Type B pancreatic cell (in vitro differentiated cells): Measurements from ENCODE around the gene ACSL5. TPM values are rescaled to one million over a fixed set of nuclear protein-coding genes. Genes with fewer than 3 reads are reported as not detected.
"Not testable (repeated sequence)": the region's sequence is repeated elsewhere in the genome, so short reads cannot be mapped to it uniquely, and the experiment has no call there.

ENCODE experiments used
- DNase-seq: peaks from one replicate; pipeline ENCODE4 v3.0.0; 2021; ENCODE audit warnings: mixed read lengths; ENCODE audit not compliant: unreplicated experiment; ENCODE audit errors: extremely low spot score
- H3K27ac Mint-ChIP-seq: 2 replicates; pipeline ENCODE4 v1.8.0; 2021; ENCODE audit warnings: mild to moderate bottlenecking, mixed read lengths
- H3K27me3 Mint-ChIP-seq: 2 replicates; pipeline ENCODE4 v1.8.0; 2021; ENCODE audit warnings: mixed read lengths
- H3K36me3 Mint-ChIP-seq: 2 replicates; pipeline ENCODE4 v1.8.0; 2021; ENCODE audit warnings: mixed read lengths
- H3K4me1 Mint-ChIP-seq: one replicate; pipeline ENCODE4 v1.8.0; 2021; ENCODE audit warnings: mixed read lengths; ENCODE audit not compliant: unreplicated experiment
- H3K4me3 Mint-ChIP-seq: 2 replicates; pipeline ENCODE4 v1.8.0; 2021; ENCODE audit warnings: mild to moderate bottlenecking, mixed read lengths
- H3K9me3 Mint-ChIP-seq: 2 replicates; pipeline ENCODE4 v1.8.0; 2021; ENCODE audit warnings: mixed read lengths
- CTCF ChIP-seq: fragments of 200-600 bp; sonication (generic); conservative IDR thresholded peaks from 2 replicates; pipeline ENCODE4 v1.5.0; 2021; ENCODE audit warnings: antibody characterized with exemption, mild to moderate bottlenecking
- total RNA-seq: library from RNA; stranded (reverse); gene quantifications from 2 replicates; pipeline ENCODE4 v1.2.1, GENCODE V29; 2021; ENCODE audit warnings: low replicate concordance

Gene ACSL5
- total RNA-seq, 1 donor from 2014 or later = 13.9 TPM

GRCh38 chr10:112395809-112396530, 22.1 kb downstream of the ACSL5 start:
- Mint-ChIP-seq H3K4me3 (no peak overlapping the region), H3K27me3 (peaks cover 11% of the 10 kb centered on the region), H3K27ac (no peak overlapping the region), H3K9me3 (no peaks in the 10 kb centered on the region), H3K4me1 (no peaks in the 10 kb centered on the region), H3K36me3 (no peaks in the 10 kb centered on the region)
- TF ChIP-seq CTCF = no peak
- no peak for DNase-seq

- Mint-ChIP-seq H3K27ac (no peak overlapping the region), H3K27me3 (peaks cover 8% of the 10 kb centered on the region), H3K4me3 (no peak overlapping the region), H3K4me1 (no peaks in the 10 kb centered on the region), H3K9me3 (no peaks in the 10 kb centered on the region), H3K36me3 (no peaks in the 10 kb centered on the region)
- no peak for TF ChIP-seq CTCF
- no peak for DNase-seq
Measured at GRCh38 chr10:112397592-112397991, 23.7 kb downstream of the ACSL5 start.

GRCh38 chr10:112402917-112403316, 29.0 kb downstream of the ACSL5 start:
- no peak for TF ChIP-seq CTCF
- no peaks in the 10 kb centered on the region for H3K4me1 Mint-ChIP-seq
- peaks cover 19% of the 10 kb centered on the region for H3K27me3 Mint-ChIP-seq
- H3K9me3 Mint-ChIP-seq = peaks cover 5% of the 10 kb centered on the region
- H3K27ac Mint-ChIP-seq = no peak overlapping the region
- no peak overlapping the region for H3K4me3 Mint-ChIP-seq
- DNase-seq = no peak
- no peaks in the 10 kb centered on the region for H3K36me3 Mint-ChIP-seq

GRCh38 chr10:112404617-112405016, 30.7 kb downstream of the ACSL5 start:
- Mint-ChIP-seq H3K4me1 (no peaks in the 10 kb centered on the region), H3K27ac (no peak overlapping the region), H3K9me3 (peaks cover 5% of the 10 kb centered on the region), H3K27me3 (peaks cover 28% of the 10 kb centered on the region), H3K4me3 (no peak overlapping the region), H3K36me3 (no peaks in the 10 kb centered on the region)
- TF ChIP-seq CTCF = no peak
- no peak for DNase-seq

- not testable (repeated sequence) for H3K9me3 Mint-ChIP-seq, H3K4me1 Mint-ChIP-seq, H3K36me3 Mint-ChIP-seq, DNase-seq, H3K27ac Mint-ChIP-seq, H3K4me3 Mint-ChIP-seq
- peaks cover 30% of the 10 kb centered on the region for H3K27me3 Mint-ChIP-seq
Measured at GRCh38 chr10:112406806-112407205, 32.9 kb downstream of the ACSL5 start.

GRCh38 chr10:112407696-112408095, 33.8 kb downstream of the ACSL5 start:
- Mint-ChIP-seq H3K36me3 (no peaks in the 10 kb centered on the region), H3K9me3 (peaks cover 5% of the 10 kb centered on the region), H3K4me3 (no peak overlapping the region), H3K27me3 (peaks cover 34% of the 10 kb centered on the region), H3K27ac (no peak overlapping the region), H3K4me1 (no peaks in the 10 kb centered on the region)
- no peak for DNase-seq
- TF ChIP-seq CTCF = no peak
